ENCODE measurements around the gene DLGAP5.

Gene DLGAP5

DNA sequence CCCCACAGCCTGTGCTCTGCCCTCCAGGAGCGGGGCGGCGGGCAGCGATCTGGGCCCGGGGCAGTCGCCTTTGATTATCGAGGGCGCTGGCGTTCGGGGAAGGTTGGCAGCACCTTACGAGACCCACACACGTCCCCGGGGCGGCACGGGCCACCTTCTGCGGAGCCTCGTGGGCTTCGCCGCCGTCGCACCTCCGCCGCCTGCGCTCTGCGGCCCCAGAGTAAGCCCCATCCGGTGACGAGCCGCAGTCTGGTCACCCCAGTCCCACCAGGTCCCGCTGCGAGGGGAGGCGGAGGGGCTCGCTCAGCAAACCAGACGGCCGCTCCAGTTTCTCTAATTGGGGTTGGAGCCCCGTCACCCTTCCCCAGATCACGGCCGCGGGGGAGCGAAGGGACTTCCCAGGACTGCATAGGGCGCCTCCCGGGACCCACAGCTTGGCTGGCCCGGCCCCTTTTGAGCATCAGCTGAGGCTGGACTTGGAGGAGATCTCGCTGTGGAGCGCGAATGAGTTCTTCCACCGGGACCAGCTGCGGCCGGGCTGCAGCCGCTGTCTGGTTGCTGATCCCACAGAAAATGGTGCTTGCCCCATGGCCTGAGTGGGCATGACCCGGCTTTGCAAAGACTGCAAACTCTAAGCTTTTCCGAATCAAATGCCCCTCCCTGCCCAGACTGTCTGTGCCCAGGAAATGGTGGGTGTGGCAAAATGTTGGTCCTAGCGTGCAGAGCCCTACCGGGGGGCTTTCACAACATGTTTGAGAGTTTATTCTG, 61.8 kb downstream of the DLGAP5 start:
- peak; percentile 83 for DNase-seq (ENCODE audit: low spot score)

DNA sequence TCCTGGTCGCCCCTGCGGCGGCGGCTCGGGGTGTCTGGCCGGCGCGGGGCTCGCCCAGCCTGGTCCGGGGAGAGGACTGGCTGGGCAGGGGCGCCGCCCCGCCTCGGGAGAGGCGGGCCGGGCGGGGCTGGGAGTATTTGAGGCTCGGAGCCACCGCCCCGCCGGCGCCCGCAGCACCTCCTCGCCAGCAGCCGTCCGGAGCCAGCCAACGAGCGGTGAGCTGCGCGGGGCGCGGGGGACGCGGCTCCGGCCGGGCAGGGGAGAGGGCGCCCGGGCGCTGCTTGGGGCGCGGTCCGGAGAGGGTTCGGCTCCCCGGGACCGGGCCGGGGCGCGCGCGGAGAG, 62.3 kb downstream of the DLGAP5 start, which contains the start of gene LGALS3:
TSS of gene LGALS3 (plus strand) at position 167 of the 342 bp plus-strand sequence. CDS start 8,122 bp downstream, outside the sequence.
- DNase-seq (ENCODE audit: low spot score), result no peak

DNA sequence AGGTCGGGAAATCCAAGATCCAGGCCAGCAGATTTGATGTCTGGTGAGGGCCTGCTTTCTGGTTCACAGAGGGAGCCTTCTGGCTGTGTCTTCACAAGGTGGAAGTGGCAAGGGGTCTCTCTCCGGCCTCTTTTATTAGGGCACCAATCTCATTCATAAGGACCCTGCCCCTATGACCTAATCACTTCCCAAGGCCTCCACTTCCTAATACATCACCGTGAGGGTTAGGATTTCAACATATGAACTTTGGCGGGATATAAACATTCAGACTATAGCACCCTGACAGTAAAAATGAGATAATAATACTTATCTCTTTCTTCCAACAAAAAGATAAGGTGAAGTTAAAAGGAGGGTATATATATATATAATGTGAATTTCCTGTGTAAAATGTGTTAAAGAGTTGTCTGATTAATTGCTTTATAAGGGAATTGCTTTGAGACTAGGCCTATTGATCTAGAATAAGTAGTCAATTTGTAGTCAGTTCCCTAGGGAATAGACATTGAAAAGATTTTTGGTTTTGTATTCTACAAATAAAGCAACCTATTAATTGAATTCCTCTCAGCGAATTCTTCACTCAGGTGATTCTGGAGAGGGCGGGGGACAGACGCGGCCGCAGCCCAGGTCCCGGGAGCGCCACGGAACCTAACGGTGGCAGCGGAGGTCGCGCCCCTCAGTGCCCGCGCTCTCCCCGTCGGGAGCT, 62.8 kb downstream of the DLGAP5 start:
- DNase-seq (ENCODE audit: low spot score), result no peak

DNA sequence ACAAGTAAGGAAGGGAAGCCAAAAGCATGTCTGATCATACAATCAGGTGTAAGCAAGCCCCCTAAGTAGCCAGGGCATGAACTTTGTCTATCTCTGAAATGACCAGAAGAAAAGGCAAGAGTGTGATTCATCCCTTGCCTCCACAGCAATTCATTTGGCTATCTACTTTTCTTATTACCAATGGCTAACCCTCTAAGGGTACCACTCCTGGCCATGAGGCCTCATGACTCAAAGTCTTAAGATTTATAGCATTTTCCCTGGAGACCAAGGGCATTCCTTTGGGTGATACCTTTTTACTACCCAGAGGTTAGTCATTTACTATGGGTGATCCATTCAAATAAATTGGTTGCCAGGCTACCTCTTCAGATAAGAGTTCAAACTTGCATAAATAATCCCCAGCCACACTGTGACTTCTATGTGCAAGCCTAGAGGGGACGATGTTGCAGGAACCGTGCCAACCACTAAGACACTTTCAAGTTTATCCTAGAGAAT, 63.9 kb downstream of the DLGAP5 start:
- no peak for DNase-seq (ENCODE audit: low spot score)

DNA sequence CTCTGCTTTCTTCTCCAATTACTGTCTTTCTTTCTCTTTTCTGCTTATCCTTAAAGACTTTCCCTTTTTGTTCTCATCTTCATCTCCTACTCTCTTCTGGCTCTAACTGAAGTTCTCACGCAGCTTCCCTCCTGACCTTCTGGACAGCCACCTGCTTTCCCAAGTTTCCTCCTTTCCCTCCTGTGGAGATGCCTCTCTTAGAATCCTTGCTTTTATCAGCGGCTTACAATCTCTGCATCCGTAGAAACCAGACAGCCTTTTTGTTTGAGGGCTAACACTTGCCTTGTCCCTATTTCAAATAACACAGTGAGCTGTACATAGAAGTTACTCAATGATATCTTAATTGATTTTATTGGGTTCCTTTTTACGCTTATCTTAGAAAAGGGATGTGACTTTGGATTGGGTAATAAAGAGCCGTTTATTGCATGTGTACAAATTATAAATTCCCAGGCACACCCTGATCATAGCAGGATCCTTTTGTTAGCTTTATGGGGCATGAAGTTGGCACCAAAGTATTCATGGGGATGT, 64.4 kb downstream of the DLGAP5 start:
- DNase-seq (ENCODE audit: low spot score), result no peak

DNA sequence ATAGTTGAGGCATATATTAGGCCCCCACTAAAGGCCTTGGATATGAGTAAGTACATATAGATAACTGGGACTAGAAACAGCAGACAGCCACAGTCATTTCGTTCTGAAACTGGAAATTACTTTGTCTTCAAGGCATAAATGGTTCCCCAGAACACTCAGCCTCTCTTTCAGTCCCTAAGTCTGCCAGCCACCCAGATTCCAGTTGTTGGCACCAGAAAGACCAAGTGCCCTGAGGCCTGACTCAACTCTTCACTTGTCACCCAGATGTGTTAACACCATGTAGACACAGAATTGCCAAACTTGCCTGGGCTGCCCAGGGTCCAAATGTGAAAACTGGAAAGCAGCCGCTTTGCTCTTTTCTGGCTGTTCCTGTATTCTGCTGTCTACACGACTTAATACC, 65.4 kb downstream of the DLGAP5 start:
- no peak for DNase-seq (ENCODE audit: low spot score)

DNA sequence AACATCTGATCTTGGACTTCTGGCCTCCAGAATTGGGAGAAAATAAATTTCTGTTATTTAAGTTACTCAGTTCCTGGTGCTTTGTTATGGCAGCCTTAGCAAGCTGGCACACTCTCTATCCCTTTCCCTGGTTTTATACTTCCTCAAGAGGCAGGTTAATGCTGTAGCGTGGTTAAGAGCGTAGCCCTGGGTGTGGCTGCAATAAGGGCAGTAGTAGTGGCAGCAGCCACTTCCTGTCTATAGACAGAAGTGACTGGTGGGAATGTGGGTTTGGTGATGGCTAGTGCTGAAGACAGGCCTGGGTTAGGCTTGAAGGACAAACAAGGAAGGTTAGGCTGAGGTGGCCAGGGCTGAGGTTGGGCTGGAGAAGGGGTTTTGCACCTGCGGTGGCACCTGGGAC, 66.0 kb downstream of the DLGAP5 start:
- no peak for DNase-seq (ENCODE audit: low spot score)

DNA sequence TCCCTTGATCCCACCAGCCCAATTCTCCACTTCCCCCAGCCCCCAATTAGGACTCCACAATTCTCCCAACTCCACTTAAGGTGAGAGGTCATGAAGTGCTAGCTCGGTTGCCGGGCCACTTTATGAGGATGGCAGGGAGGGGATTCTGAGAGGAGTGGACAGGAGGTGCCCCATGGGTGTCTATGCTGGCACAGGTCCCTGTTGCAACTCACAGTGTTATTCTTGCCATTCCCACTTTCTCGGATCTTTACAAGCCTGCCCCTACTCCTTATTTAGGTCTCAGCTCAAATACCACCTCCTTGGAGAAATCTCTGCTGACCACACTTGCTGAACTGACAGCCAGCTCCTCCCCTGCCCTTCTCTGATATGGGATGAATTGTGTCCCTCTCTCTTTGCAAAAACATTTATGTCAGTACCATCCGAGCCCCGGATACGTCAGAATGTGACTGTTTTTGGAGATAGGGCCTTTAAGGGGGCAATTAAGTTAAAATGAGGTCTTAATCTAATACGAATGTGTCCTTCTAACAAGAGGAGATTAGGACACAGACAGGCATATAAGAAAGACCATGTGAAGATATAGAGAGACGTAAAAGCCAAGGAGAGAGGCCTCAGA, 66.5 kb downstream of the DLGAP5 start:
- no peak for DNase-seq (ENCODE audit: low spot score)

DNA sequence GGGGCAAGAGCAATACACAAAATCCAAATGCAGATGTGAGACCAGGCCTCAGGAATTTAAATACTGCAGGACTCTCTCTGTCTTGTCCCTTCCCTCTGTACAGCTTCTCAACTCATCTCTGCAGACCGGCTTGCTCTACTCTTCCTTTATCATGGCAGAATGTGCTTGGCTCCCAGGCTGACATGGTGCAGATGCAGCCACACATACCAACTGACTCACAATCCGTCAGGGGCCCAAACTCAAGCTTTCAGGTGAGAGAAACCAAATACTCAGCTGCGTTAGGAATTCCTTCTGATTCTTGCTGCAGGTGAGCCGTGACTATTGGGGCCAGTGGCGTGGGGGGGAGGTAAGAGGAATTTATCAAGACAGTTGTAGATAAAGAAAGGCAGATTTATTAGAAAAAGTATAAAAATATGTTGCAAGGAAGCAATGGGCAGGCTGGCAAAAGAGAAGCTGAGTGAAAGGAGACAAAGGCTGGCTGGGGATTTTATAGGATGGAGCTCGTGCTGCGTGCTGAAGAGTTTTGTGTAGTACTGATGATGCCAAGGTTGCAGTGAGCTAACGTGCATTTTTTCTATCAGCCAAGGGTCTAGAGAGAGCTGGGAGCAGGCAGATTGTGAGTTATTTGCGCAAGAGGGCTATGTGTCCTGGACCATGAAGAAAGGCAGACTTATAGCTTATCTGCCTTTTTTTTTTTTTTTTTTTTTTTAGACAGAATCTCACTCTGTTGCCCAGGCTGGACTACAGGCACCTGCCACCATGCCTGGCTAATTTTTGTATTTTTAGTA, 67.3 kb downstream of the DLGAP5 start:
- DNase-seq (ENCODE audit: low spot score), result no peak

DNA sequence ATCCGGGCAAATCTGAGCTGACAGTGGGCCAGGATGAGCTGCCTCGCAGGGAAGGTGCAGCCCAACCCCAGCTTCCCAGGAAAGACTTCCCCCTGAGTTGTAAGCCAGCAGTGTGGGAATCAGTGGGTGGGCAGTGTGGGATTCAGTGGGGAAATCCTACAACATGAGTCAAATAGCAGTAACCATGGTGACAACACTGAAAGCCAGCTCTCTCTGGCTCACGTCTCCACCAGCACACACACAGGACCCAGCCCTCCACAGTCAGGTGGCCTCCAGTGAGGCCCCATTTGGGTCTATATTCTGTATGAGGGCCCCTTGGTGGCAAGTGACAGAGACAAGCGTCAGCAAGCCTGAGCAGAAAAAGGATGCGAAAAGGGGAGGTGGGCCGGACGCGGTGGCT, 68.3 kb downstream of the DLGAP5 start:
- no peak for DNase-seq (ENCODE audit: low spot score)

DNA sequence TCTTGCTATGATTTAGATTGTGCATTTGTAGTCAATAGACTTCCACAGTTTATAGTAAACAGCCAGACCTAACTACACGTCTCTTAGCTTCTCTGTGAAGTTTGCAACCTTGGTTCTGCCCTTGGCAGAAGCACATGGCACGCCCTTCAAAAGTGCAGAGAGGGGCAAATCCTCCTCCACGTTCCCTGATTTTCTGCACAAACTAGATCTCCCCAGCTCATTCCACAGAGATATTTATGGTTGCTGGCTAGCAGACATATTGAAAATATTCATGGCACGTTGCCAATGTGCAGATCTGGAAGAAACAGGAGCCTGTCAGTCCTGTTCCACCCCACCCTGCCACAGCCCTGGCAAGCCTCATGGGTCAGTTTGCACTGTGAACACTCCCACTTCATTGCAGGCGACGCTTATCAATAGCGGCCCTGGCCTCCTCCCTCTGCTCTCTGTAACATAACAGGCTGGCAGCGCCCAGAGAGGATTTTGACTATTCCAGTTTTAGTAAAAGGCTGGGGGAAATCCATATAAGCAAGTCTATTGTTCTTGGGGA, 68.9 kb downstream of the DLGAP5 start:
- DNase-seq (ENCODE audit: low spot score), result no peak

DNA sequence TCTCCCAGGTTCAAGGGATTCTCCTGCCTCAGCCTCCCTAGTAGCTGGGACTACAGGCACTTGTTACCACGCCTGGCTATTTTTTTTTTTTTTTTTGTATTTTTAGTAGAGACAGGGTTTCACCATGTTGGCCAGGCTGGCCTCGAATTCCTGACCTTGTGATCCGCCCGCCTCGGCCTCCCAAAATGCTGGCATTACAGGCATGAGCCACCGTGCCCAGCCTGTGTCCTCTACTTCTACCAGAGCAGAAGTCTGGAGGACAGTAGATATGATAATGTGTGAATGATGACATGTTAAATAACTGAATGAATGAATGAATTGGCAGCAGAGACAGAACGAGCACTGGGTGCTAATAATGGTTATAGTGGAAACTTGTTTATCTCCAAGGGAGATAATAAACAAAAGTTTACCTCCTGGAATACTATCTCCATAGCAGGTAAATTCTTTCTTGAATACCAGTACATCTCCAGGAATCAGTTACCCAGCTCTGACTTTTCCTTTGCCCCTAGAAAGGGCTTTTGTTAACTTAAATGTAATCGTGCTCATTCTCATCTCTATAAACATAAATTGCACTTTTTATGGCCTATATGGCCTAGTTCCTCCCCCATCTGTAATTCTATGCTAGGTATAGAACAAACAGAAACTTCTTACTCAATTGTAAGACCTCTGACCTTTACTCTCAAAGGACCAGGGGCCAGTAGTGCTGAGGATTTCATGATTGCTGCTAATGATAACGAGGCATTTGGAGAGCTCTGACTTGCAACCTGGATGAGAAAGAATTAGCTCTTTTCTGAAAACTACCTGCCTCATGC, 69.6 kb downstream of the DLGAP5 start:
- no peak for DNase-seq (ENCODE audit: low spot score)

DNA sequence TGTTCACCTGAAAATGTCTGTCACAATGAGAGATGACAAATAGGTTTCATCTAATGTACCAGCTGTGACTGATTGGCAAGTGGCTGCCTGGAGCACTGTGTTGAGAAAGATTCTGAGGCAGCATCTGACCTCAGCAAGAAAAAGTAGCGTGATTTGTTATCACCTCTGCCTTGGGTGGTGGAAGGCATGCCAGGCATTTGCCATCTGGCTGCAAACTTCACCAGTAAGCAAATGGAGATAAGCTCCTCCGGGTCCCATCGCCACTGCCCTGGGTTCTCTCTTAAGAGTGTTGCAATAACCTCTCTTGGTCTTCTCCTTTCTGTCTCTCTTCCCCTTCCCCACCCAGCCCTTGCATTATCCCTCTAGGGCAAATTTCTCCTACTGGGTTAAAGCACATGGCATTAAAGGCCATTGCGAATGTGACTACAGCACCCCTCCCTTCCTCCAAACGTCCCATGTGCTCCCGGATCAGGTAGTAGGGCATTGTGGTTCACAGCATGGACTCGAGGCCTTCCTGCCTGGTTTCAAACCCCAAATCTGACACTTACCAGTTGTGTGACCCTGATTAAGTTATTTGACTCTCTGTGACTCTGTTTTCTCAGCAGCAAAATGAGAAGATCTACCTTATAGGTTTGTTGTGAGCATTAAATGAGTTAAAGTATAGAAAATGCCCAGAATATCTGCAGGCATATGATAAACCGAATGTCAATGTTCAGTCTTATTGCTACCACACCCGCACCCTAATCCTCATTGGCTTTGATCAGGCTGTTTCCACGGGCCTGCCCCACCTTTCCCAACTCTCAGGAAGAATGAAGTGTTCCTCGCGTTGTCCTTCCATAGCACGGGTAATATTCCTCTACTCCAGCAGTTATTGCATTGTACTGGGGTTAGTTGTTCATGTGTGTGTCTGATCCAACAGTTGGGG, 70.6 kb downstream of the DLGAP5 start:
- no peak for DNase-seq (ENCODE audit: low spot score)

DNA sequence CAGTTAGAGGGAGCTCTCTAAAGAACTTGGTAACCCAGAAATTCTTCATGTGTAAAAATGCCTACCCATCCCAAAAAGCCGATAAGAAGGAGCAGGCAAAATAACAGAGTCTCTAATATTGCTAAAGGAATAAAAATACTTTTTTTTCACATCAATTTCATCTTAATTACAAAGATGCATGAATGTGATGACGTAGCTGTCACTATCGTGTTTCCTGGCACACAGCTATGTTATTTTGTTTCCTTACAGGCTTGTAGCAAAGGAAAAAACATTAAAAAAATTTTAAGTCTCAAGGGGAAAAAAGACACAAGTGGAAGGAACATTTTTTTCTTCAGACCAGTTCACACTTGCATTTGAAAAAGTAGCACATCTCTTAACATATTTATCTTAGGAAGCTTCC, 72.6 kb downstream of the DLGAP5 start:
- no peak for DNase-seq (ENCODE audit: low spot score)

DNA sequence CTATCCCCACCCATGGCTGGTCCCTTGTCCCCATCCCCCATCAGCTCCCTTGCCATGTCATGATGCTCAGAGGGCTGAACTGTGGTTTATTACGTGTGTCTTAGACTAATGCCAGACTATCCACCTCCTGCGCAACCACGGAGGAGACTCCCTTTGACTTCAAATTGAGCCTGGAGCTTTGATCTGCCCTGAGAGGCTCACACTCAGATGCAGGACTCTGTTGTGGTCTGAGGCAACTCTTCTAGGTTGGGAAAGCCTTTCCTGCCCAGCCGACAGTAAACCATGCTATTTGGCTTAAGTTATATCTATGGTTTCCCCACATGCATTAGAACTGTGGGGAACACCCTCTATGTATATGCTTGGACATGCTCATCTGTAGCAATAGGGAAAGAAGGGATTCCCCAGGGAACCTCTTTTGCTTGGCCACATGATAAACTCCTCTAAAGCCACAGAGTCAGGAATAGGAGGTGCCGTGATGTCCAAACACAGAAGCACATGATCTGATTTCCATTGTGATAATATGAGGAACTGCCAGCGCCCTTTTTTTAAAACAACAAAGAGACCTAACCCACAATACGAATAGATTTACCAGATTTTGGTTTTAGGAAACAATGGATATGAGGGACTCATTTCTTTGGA, 73.5 kb downstream of the DLGAP5 start:
- no peak for DNase-seq (ENCODE audit: low spot score)

DNA sequence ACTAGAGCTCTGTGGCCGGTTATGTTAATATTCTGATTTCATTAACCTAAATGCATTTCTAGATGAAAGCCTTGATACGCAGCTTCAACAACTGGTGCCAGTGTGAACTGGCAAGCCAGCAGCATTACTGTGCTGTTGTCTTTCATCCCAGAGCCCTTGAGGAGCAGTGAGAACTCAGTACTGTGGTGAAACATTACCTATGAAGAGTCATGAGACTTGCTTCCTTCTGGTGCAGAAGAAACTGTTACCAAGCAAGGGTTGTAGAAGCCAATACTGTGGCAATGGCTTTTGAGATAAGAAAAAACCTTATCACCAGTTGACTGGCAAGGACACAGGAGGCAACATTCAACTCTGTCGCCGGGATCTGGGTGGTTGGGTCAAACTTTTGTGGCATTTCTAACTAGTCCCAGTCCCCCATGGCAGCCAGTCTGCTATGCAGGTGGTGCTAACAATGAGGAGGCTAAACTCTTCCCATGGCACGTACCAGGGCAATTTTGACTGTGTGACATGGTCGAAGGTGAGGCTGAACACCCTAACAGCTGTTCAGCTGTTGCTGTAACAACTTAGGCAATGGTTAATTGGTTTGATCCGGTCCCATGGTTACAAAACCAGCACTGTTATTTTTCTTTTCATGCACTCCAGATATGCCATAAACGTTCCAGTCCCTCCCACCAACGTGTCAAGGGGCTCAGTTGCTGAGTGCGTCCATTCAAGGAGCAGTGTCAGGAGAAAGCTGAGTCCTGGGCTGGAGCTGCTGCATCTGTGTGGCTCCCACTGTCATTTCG, 74.9 kb downstream of the DLGAP5 start:
- DNase-seq (ENCODE audit: low spot score), result no peak

DNA sequence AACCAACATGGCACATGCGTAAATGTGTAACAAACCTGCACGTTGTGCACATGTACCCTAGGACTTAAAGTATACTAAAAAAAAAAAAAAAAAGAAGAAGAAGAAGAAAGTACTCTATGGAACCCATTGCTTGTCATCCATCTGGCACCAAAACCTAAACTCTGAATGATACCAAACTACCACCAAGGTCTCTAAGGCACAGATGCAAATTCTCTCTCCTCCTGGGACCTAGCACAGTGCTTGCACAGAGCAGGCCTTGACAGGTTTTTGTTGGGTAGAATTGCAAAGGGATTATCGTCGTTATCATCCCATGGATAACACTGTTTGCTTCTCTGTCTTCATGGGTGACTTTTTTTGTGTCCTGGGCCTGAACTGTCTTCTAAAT, 75.5 kb downstream of the DLGAP5 start:
- DNase-seq (ENCODE audit: low spot score), result no peak

DNA sequence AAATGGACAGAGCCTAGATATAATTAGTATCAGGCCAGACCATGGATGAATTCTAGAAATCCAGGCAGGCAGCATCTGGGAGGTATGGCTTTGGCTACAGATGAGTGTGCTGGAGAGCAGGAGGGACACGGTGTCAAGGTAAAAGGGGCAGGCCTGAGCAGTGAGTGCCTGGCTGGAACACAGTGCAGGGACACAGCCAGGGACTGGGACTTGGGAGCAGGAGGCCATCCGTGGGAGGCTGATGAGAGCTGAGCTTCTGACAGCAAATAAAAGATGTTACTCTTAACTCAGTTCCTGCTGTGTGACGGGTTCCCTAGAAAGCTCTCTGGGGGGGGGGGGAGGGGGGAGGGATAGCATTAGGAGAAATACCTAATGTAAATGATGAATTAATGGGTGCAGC, 75.9 kb downstream of the DLGAP5 start:
- DNase-seq (ENCODE audit: low spot score), result no peak

DNA sequence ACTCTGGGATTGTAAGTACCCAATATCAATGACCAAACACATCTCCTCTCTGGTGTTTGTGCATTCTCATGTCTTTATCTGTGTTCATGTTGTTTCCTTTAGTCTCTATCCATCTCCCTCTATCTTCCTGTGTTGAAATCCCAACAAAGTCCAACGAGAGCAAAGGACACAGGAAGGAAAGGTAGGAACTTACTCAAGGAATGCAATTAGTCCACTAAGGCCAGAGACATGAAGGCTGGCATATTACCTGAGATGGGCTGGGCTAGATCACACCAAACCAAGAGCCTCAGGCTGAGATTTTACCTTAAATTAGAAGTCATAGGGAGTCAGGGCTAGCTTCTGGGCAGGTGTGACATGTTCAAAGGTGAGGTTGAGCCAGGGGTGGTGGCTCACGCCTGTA, 76.7 kb downstream of the DLGAP5 start:
- DNase-seq (ENCODE audit: low spot score), result no peak

Measured in D341Med (cell line).